H1 (cell line): ENCODE measurements around the gene GPRC5D. TPM values are rescaled to one million over a fixed set of nuclear protein-coding genes. Genes with fewer than 3 reads are reported as not detected.

Experiments used
- CTCF ChIA-PET: fragments of 300-600 bp; sonication (Branson Sonifier 250); formaldehyde crosslinking; loops from one replicate; lab custom pipeline; 2021; ENCODE audit not compliant: partially characterized antibody; lab: Charles Lee
- POLR2A ChIA-PET: fragments of 300-600 bp; sonication (Branson Sonifier 250); formaldehyde crosslinking; loops from one replicate; lab custom pipeline; 2021; ENCODE audit warnings: inconsistent platforms; ENCODE audit not compliant: partially characterized antibody; lab: Charles Lee
- DNase-seq, 2 experiments: peaks; one replicate each; pipeline versions ENCODE4 v3.0.0 to v3.0.0-alpha.2; 2010 to 2022; ENCODE audit warnings: low spot score in 2 of 2, low read depth in 1 of 2, mixed read lengths in 1 of 2
- FAIRE-seq: peaks from 2 replicates; lab custom pipeline; 2011; peaks lifted over from hg19 to GRCh38; lab: Jason Lieb, UNC
- H2AFZ ChIP-seq: 2 replicates; pipeline ENCODE4 v1.8.1; 2012; ENCODE audit warnings: low read length, inconsistent platforms
- H2AK5ac ChIP-seq: 2 replicates; pipeline ENCODE4 v1.6.1; 2013; ENCODE audit warnings: low read depth, low read length
- H2BK120ac ChIP-seq: replicated peaks from 2 replicates; pipeline ENCODE3; 2013; ENCODE audit warnings: low read depth, low read length, inconsistent platforms
- H2BK12ac ChIP-seq: 2 replicates; pipeline ENCODE4 v1.6.1; 2013; ENCODE audit warnings: low read depth, low read length
- H2BK15ac ChIP-seq: 2 replicates; pipeline ENCODE4 v1.6.1; 2013; ENCODE audit warnings: low read length
- H2BK20ac ChIP-seq: 2 replicates; pipeline ENCODE4 v1.6.1; 2013; ENCODE audit warnings: low read length
- H2BK5ac ChIP-seq: 2 replicates; pipeline ENCODE4 v1.6.1; 2013; ENCODE audit warnings: low read depth, low read length
- H3K14ac ChIP-seq: 2 replicates; pipeline ENCODE4 v1.6.1; 2013; ENCODE audit warnings: inconsistent platforms; ENCODE audit not compliant: insufficient read length
- H3K18ac ChIP-seq: 2 replicates; pipeline ENCODE4 v1.6.1; 2013; ENCODE audit warnings: low read length; ENCODE audit errors: extremely low read depth
- H3K23ac ChIP-seq: 2 replicates; pipeline ENCODE4 v1.6.1; 2013; ENCODE audit warnings: inconsistent platforms; ENCODE audit not compliant: insufficient read length
- H3K23me2 ChIP-seq: 2 replicates; pipeline ENCODE4 v1.6.1; 2013; ENCODE audit warnings: low read depth, low read length
- H3K27ac ChIP-seq: 2 replicates; pipeline ENCODE4 v1.6.1; 2011; ENCODE audit warnings: low read depth, low read length, inconsistent platforms
- H3K27me3 ChIP-seq, 4 experiments: replicated peaks in 1 of 4; 1 replicate in 1 of 4; 2 replicates in 3 of 4; pipeline versions ENCODE4 v1.6.1 to v1.8.1; 2011 to 2013; ENCODE audit warnings: low read length in 3 of 4, mild to moderate bottlenecking in 3 of 4, inconsistent platforms in 2 of 4, mixed read lengths in 2 of 4, moderate library complexity in 1 of 4; ENCODE audit not compliant: control insufficient read depth in 3 of 4, insufficient read depth in 3 of 4; ENCODE audit errors: extremely low read depth in 1 of 4
- H3K36me3 ChIP-seq, 4 experiments: 2 replicates each; pipeline versions ENCODE4 v1.6.1 to v1.8.1; 2011 to 2013; ENCODE audit warnings: mild to moderate bottlenecking in 4 of 4, low read length in 3 of 4, moderate library complexity in 2 of 4, control low read depth in 1 of 4, inconsistent platforms in 1 of 4; ENCODE audit not compliant: insufficient read depth in 4 of 4, control insufficient read depth in 2 of 4
- H3K4ac ChIP-seq: replicated peaks from 2 replicates; pipeline ENCODE3; 2013; ENCODE audit warnings: low read length, low read depth, mixed read lengths, inconsistent platforms; ENCODE audit not compliant: insufficient read length
- H3K4me1 ChIP-seq, 4 experiments: replicated peaks in 1 of 4; 1 replicate in 1 of 4; 2 replicates in 3 of 4; pipeline versions ENCODE4 v1.6.1 to v1.8.1; 2011 to 2013; ENCODE audit warnings: low read length in 3 of 4, inconsistent platforms in 2 of 4, mixed read lengths in 1 of 4; ENCODE audit not compliant: insufficient read depth in 4 of 4, control insufficient read depth in 3 of 4
- H3K4me2 ChIP-seq, 2 experiments: 2 replicates each; pipeline versions ENCODE4 v1.6.1 to v1.8.1; 2011 to 2013; ENCODE audit warnings: low read depth in 2 of 2, low read length in 2 of 2, control low read depth in 1 of 2, inconsistent platforms in 1 of 2, mild to moderate bottlenecking in 1 of 2; ENCODE audit not compliant: insufficient read depth in 1 of 2
- H3K4me3 ChIP-seq, 4 experiments: fragments of 200-600, 300-600 bp in 1 of 4; sonication (generic), shearing (Covaris generic), sonication (Bioruptor Twin) in 1 of 4; 2 replicates each; pipeline versions ENCODE4 v1.5.1 to v1.8.1; 2011 to 2016; ENCODE audit warnings: low read length in 4 of 4, low read depth in 3 of 4, control low read depth in 2 of 4, inconsistent platforms in 2 of 4, mild to moderate bottlenecking in 2 of 4, mixed read lengths in 1 of 4, moderate library complexity in 1 of 4; ENCODE audit not compliant: insufficient read depth in 2 of 4; ENCODE audit errors: extremely low read depth in 1 of 4
- H3K56ac ChIP-seq: replicated peaks from 2 replicates; pipeline ENCODE3; 2013; ENCODE audit warnings: low read depth, mild to moderate bottlenecking, mixed read lengths, low read length, inconsistent platforms; ENCODE audit not compliant: insufficient read length
- H3K79me1 ChIP-seq: 2 replicates; pipeline ENCODE4 v1.6.1; 2013; ENCODE audit warnings: low read depth, low read length, control low read depth
- H3K79me2 ChIP-seq, 2 experiments: 2 replicates each; pipeline versions ENCODE4 v1.6.1 to v1.8.1; 2012 to 2013; ENCODE audit warnings: low read length in 2 of 2, mild to moderate bottlenecking in 2 of 2, inconsistent platforms in 1 of 2; ENCODE audit not compliant: insufficient read depth in 2 of 2, control insufficient read depth in 1 of 2
- H3K9ac ChIP-seq, 4 experiments: replicated peaks in 1 of 4; 1 replicate in 1 of 4; 2 replicates in 3 of 4; pipeline versions ENCODE4 v1.6.1 to v1.8.1; 2011 to 2013; ENCODE audit warnings: low read depth in 3 of 4, low read length in 3 of 4, control low read depth in 2 of 4, mild to moderate bottlenecking in 2 of 4, moderate library complexity in 2 of 4, inconsistent platforms in 1 of 4; ENCODE audit errors: extremely low read depth in 1 of 4
- H3K9me3 ChIP-seq, 2 experiments: 2 replicates each; pipeline versions ENCODE4 v1.6.1 to v1.8.1; 2012 to 2013; ENCODE audit warnings: mild to moderate bottlenecking in 2 of 2, moderate library complexity in 2 of 2, control low read depth in 1 of 2, inconsistent platforms in 1 of 2, low read depth in 1 of 2, low read length in 1 of 2, mixed read lengths in 1 of 2; ENCODE audit not compliant: insufficient read depth in 2 of 2
- H4K20me1 ChIP-seq, 2 experiments: replicated peaks in 1 of 2; 2 replicates each; pipeline versions ENCODE3 to v1.8.1; 2011 to 2013; ENCODE audit warnings: inconsistent platforms in 2 of 2, low read length in 2 of 2, mild to moderate bottlenecking in 1 of 2; ENCODE audit not compliant: insufficient read depth in 2 of 2, control insufficient read depth in 1 of 2
- H4K5ac ChIP-seq: 2 replicates; pipeline ENCODE4 v1.6.1; 2013; ENCODE audit warnings: low read length, low read depth, mixed read lengths, inconsistent platforms; ENCODE audit not compliant: insufficient read length
- H4K8ac ChIP-seq: 2 replicates; pipeline ENCODE4 v1.8.0; 2013; ENCODE audit warnings: mild to moderate bottlenecking, moderate library complexity, low read length, inconsistent platforms; ENCODE audit not compliant: insufficient read depth; ENCODE audit errors: extremely low read depth
- H4K91ac ChIP-seq: replicated peaks from 2 replicates; pipeline ENCODE3; 2013; ENCODE audit warnings: low read length, mixed read lengths, inconsistent platforms; ENCODE audit not compliant: insufficient read length
- CHD1 ChIP-seq: IDR thresholded peaks from 2 replicates; pipeline ENCODE4 v1.6.1; 2012; ENCODE audit warnings: low read depth, low read length, improper control_type of control experiment
- CTBP2 ChIP-seq: IDR thresholded peaks from 2 replicates; pipeline ENCODE4 v1.7.0; 2011; ENCODE audit warnings: borderline replicate concordance, mild to moderate bottlenecking, moderate library complexity, mixed read lengths, low read length; ENCODE audit not compliant: insufficient read depth, insufficient read length
- EGR1 ChIP-seq: IDR thresholded peaks from 2 replicates; pipeline ENCODE4 v1.6.1; 2011; ENCODE audit warnings: low read depth, low read length, borderline replicate concordance
- EZH2 ChIP-seq: fragments of 200-600 bp; sonication (generic); IDR thresholded peaks from 2 replicates; pipeline ENCODE4 v1.7.1; 2012; ENCODE audit warnings: low read depth, mild to moderate bottlenecking, moderate library complexity, low read length, inconsistent platforms; ENCODE audit not compliant: severe bottlenecking
- HDAC2 ChIP-seq, 2 experiments: fragments of 300-600 bp in 1 of 2; sonication (generic) in 1 of 2; IDR thresholded peaks; 2 replicates each; pipeline ENCODE4 v1.6.1; 2011 to 2012; ENCODE audit warnings: low read depth in 2 of 2, low read length in 2 of 2, mild to moderate bottlenecking in 2 of 2, moderate library complexity in 2 of 2, borderline replicate concordance in 1 of 2, inconsistent platforms in 1 of 2
- KDM1A ChIP-seq: fragments of 200-600, 300-600 bp; sonication (generic); IDR thresholded peaks from 2 replicates; pipeline ENCODE4 v1.7.1; 2016; ENCODE audit warnings: mild to moderate bottlenecking, low read length, borderline replicate concordance
- PHF8 ChIP-seq: fragments of 200-600 bp; sonication (generic); conservative IDR thresholded peaks from 2 replicates; pipeline ENCODE4 v1.7.1; 2012; ENCODE audit warnings: low read depth, mild to moderate bottlenecking, inconsistent platforms, low read length, moderate library complexity
- POU5F1 ChIP-seq: IDR thresholded peaks from 2 replicates; pipeline ENCODE4 v1.6.1; 2011; ENCODE audit warnings: low read depth, mild to moderate bottlenecking, low read length, moderate library complexity
- SP2 ChIP-seq: IDR thresholded peaks from 2 replicates; pipeline ENCODE4 v1.6.1; 2012; ENCODE audit warnings: mild to moderate bottlenecking, low read length, inconsistent platforms
- SUZ12 ChIP-seq: fragments of 200-600 bp; sonication (generic); IDR thresholded peaks from 2 replicates; pipeline ENCODE4 v1.6.1; 2012; ENCODE audit warnings: mild to moderate bottlenecking, inconsistent platforms, low read length, moderate library complexity, mixed read lengths
- TAF7 ChIP-seq: optimal IDR thresholded peaks from 2 replicates; pipeline ENCODE3; 2011; ENCODE audit warnings: low read depth, mild to moderate bottlenecking, inconsistent platforms, low read length, moderate library complexity, borderline replicate concordance
- TBP ChIP-seq: IDR thresholded peaks from 2 replicates; pipeline ENCODE4 v1.6.1; 2011; ENCODE audit warnings: low read depth, low read length, improper control_type of control experiment
- WGBS, 2 experiments: shearing (Covaris generic) in 1 of 2; methylation state at CpG; one replicate each; pipeline versions ENCODE4 v1.1.6 to v1.1.7; 2013 to 2015; ENCODE audit warnings: low lambda C conversion rate in 2 of 2, mixed read lengths in 2 of 2, inconsistent platforms in 1 of 2, low coverage in 1 of 2, missing lambda C conversion rate in 1 of 2; ENCODE audit not compliant: insufficient replicate concordance in 2 of 2, insufficient coverage in 1 of 2, insufficient read length in 1 of 2; ENCODE audit errors: extremely low coverage in 1 of 2, missing lambda C conversion rate in 1 of 2; 5-methylcytosine and 5-hydroxymethylcytosine counted together
- polyA plus RNA-seq, 7 experiments: library from polyadenylated mRNA; depleted of rRNA in 3 of 7; stranded (reverse) in 5 of 7; unstranded in 2 of 7; fragments of >200 nt in 5 of 7; fragments of 200-250 nt in 2 of 7; gene quantifications; 1 replicate in 5 of 7; 2 replicates in 1 of 7; 4 replicates in 1 of 7; pipeline versions ENCODE4 v1.2.1 to v1.2.3, GENCODE V29; 2011 to 2013; ENCODE audit warnings: missing spikeins in 2 of 7, mixed read lengths in 2 of 7
- total RNA-seq: library from RNA; stranded (reverse); fragmentation: NEBNext Ultra II Directional; extraction: Animal tissue kit (Norgen Biotek cat#: 25700); gene quantifications from 2 replicates; pipeline ENCODE4 v1.2.1, GENCODE V29; 2021
- TF ChIP-seq, protein P1 (sequence below): IDR thresholded peaks from 2 replicates; pipeline ENCODE4 v1.6.1; 2012; ENCODE audit warnings: inconsistent platforms

GPRC5D gene
- total and polyA plus RNA-seq, 2 of the 8 experiments (the other 6 are each of a cell fraction or from before 2014, with no cell fraction given) = 0.45 TPM; not detected in 1

DNA sequence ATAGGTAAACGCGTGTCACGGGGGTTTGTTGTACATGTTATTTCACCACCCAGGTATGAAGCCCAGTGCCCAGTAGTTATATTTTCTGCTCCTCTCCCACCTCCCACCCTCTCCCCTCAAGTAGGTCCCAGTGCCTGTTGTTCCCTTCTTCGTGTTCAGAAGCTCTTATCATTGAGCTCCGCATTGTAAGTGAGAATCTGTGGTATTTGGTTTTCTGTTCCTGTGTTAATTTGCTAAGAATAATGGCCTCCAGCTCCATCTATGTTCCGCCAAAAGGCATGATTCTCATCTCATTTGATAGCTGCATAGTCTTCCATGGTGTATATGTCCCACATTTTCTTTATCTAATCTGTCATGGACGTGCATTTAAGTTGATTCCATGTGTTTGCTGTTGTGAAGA lies 6.9 kb upstream of the GPRC5D start:
- no peak overlapping the region for H3K56ac ChIP-seq
- no peak overlapping the region for H4K5ac ChIP-seq
- no peak overlapping the region for H3K4me3 ChIP-seq
- 74% methylated on average over 7 of the region's 7 CpGs; no CpG with 5 or more reads in 1 of the 2 experiments for WGBS, 2 experiments
- H2BK15ac ChIP-seq = no peak overlapping the region
- H2BK12ac ChIP-seq = no peak overlapping the region
- CTCF ChIA-PET = interaction anchor here (1.5 to 1.6 kb wide), 2 partner anchors 10 to 43 kb away, joined by 3 to 4 read pairs; no protein-coding TSS in a partner anchor
- H3K9me3 ChIP-seq = no peaks in the 10 kb centered on the region
- H2AK5ac ChIP-seq = no peak overlapping the region
- DNase-seq (no peak), FAIRE-seq (no peak)
- H4K91ac ChIP-seq = no peak overlapping the region
- no peak overlapping the region for H3K9ac ChIP-seq
- no peaks in the 10 kb centered on the region for H4K20me1 ChIP-seq
- H3K79me1 ChIP-seq = no peaks in the 10 kb centered on the region
- no peak overlapping the region for H2BK120ac ChIP-seq
- H3K27ac ChIP-seq = no peak overlapping the region
- H3K14ac ChIP-seq = no peak overlapping the region
- no peaks in the 10 kb centered on the region for H3K79me2 ChIP-seq
- no peak overlapping the region for H3K4ac ChIP-seq
- no peaks in the 10 kb centered on the region for H3K4me1 ChIP-seq
- H3K27me3 ChIP-seq = no peaks in the 10 kb centered on the region
- H2BK20ac ChIP-seq = no peak overlapping the region
- H2BK5ac ChIP-seq = no peak overlapping the region
- no peak overlapping the region for H2AFZ ChIP-seq
- no peak overlapping the region for H3K4me2 ChIP-seq
- no peak overlapping the region for H4K8ac ChIP-seq
- POLR2A ChIA-PET = no interaction called here
- H3K23me2 ChIP-seq = no peaks in the 10 kb centered on the region
- H3K23ac ChIP-seq = no peak overlapping the region
- no peaks in the 10 kb centered on the region for H3K36me3 ChIP-seq
- H3K18ac ChIP-seq = no peak overlapping the region
- no peak for TF ChIP-seq SUZ12
- TF ChIP-seq HDAC2 (IDR thresholded peaks at IDR 0.05; ENCODE audit: borderline replicate concordance in 1 of 2, low read depth in 2 of 2, low read length in 2 of 2) = no peak
- no peak for TF ChIP-seq SP2
- TF ChIP-seq EZH2 = no peak
- no peak for TF ChIP-seq KDM1A
- TF ChIP-seq TBP = no peak
- no peak for TF ChIP-seq CHD1
- TF ChIP-seq, protein P1, sequence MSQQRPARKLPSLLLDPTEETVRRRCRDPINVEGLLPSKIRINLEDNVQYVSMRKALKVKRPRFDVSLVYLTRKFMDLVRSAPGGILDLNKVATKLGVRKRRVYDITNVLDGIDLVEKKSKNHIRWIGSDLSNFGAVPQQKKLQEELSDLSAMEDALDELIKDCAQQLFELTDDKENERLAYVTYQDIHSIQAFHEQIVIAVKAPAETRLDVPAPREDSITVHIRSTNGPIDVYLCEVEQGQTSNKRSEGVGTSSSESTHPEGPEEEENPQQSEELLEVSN = no peak
- TF ChIP-seq EGR1 = no peak
- TF ChIP-seq PHF8 = no peak
- TF ChIP-seq TAF7 = no peak
- no peak for TF ChIP-seq POU5F1
- no peak for TF ChIP-seq CTBP2
